CD4-positive, alpha-beta T cell treated with Interleukin-2 at 100 ng/mL for 4 hours (primary cell): Measurements from ENCODE around the gene COPG1.
"Not testable (repeated sequence)": the region's sequence is repeated elsewhere in the genome, so short reads cannot be mapped to it uniquely, and the experiment has no call there.

ENCODE experiments used
- DNase-seq: peaks from one replicate; pipeline ENCODE4 v3.0.0-alpha.2; 2020; ENCODE audit warnings: low spot score

COPG1 gene

GRCh38 chr3:129240436-129240835, 9.0 kb upstream of the COPG1 start:
- DNase-seq, result no peak

GRCh38 chr3:129245141-129245540, 4.3 kb upstream of the COPG1 start:
- DNase-seq, result no peak

- DNase-seq, result peak; percentile 85
These were observed 3.6 kb upstream of the COPG1 start for GRCh38 chr3:129245641-129246306.

- no peak for DNase-seq
These were observed 2.8 kb upstream of the COPG1 start for GRCh38 chr3:129246636-129247035.

- no peak for DNase-seq
These were observed 973 bp upstream of the COPG1 start for GRCh38 chr3:129248286-129248979.

- no peak for DNase-seq
These were observed 3.3 kb downstream of the COPG1 start for GRCh38 chr3:129252748-129253147.

- no peak for DNase-seq
These were observed 5.3 kb downstream of the COPG1 start for GRCh38 chr3:129254536-129255230.

GRCh38 chr3:129256270-129256669, 6.9 kb downstream of the COPG1 start:
- no peak for DNase-seq

- DNase-seq, result no peak
These were observed 8.2 kb downstream of the COPG1 start for GRCh38 chr3:129257609-129258008.

- DNase-seq, result no peak
These were observed 10.4 kb downstream of the COPG1 start for GRCh38 chr3:129259612-129260477.

- no peak for DNase-seq
These were observed 11.2 kb downstream of the COPG1 start for GRCh38 chr3:129260606-129261005.

GRCh38 chr3:129261894-129262293, 12.5 kb downstream of the COPG1 start:
- DNase-seq, result no peak

- DNase-seq, result no peak
These were observed 13.9 kb downstream of the COPG1 start for GRCh38 chr3:129263161-129263910.

GRCh38 chr3:129264994-129265393, 15.6 kb downstream of the COPG1 start:
- not testable (repeated sequence) for DNase-seq

GRCh38 chr3:129266651-129267050, 17.2 kb downstream of the COPG1 start:
- no peak for DNase-seq

- no peak for DNase-seq
These were observed 19.0 kb downstream of the COPG1 start for GRCh38 chr3:129268396-129268795.

GRCh38 chr3:129271674-129272073, 22.3 kb downstream of the COPG1 start:
- no peak for DNase-seq

- DNase-seq, result no peak
These were observed 27.0 kb downstream of the COPG1 start for GRCh38 chr3:129276385-129276784.

GRCh38 chr3:129277829-129278271, 28.4 kb downstream of the COPG1 start:
- no peak for DNase-seq

GRCh38 chr3:129278439-129278965, 29.1 kb downstream of the COPG1 start, which contains the start of gene HMCES:
TSS of gene HMCES (plus strand) at chr3:129278870. CDS start at chr3:129279733, 863 bp downstream.
- peak; percentile 93 for DNase-seq
